Measurements from ENCODE around the gene EPS15. TPM values are rescaled to one million over a fixed set of nuclear protein-coding genes. Genes with fewer than 3 reads are reported as not detected.
"Not testable (repeated sequence)": the region's sequence is repeated elsewhere in the genome, so short reads cannot be mapped to it uniquely, and the experiment has no call there.

EPS15 gene
- total and polyA plus RNA-seq, 12 donors = 12.4 to 81.4 (median 63.0) TPM

- Histone ChIP-seq H3K27me3 (peaks cover 0 to 27% (median 7%) of the 10 kb centered on the region in 7 donors), H3K4me1 (peaks cover 3 to 48% (median 20%) of the 10 kb centered on the region in 9 donors), H3K36me3 (no peaks in the 10 kb centered on the region), H3K9me3 (no peaks in the 10 kb centered on the region), H3K27ac (peak overlapping the region in 4 of 10 donors; percentile 68 to 88 (median 69)), H3K4me3 (no peak overlapping the region)
- 77 to 80% methylated on average over 5 of the region's 5 CpGs for WGBS, 2 donors
- DNase-seq (no peak), ATAC-seq (no peak)
- intact Hi-C loops (cut with DNase I) = no loop called here
- no peak for TF ChIP-seq CTCF (IDR thresholded peaks at IDR 0.05)
Observed at GRCh38 chr1:51327386-51327785, 191.7 kb downstream of the EPS15 start.

- intact Hi-C loops (cut with DNase I) = no loop called here
- Histone ChIP-seq H3K36me3 (no peaks in the 10 kb centered on the region), H3K9me3 (no peaks in the 10 kb centered on the region), H3K27me3 (peaks cover 0 to 27% (median 7%) of the 10 kb centered on the region in 7 donors), H3K4me3 (no peak overlapping the region), H3K4me1 (peaks cover 3 to 47% (median 20%) of the 10 kb centered on the region in 9 donors), H3K27ac (peak overlapping the region in 8 of 10 donors; percentile 5 to 88 (median 65))
- DNase-seq (no peak), ATAC-seq (peak in 6 of 8 donors; percentile 8 to 51 (median 34))
- WGBS, 2 donors = 57 to 65% methylated on average over 8 of the region's 8 CpGs
- TF ChIP-seq CTCF (IDR thresholded peaks at IDR 0.05) = no peak
Observed at GRCh38 chr1:51326839-51327238, 192.2 kb downstream of the EPS15 start.

GRCh38 chr1:51325878-51326755, 192.9 kb downstream of the EPS15 start:
- ATAC-seq (peak in 7 of 8 donors; percentile 20 to 78 (median 53)), DNase-seq (peak in 1 of 2 donors; percentile 24)
- peaks cover 0 to 20% (median 6%) of the 10 kb centered on the region in 7 donors for H3K27me3 ChIP-seq
- TF ChIP-seq CTCF (IDR thresholded peaks at IDR 0.05) = no peak
- H3K36me3 ChIP-seq = no peaks in the 10 kb centered on the region
- intact Hi-C loops (cut with DNase I) = no loop called here
- peak overlapping the region in 9 of 10 donors; percentile 13 to 88 (median 62) for H3K27ac ChIP-seq
- WGBS, 2 donors = 53 to 54% methylated on average over 16 of the region's 16 CpGs
- no peak overlapping the region for H3K4me3 ChIP-seq
- H3K9me3 ChIP-seq = no peaks in the 10 kb centered on the region
- H3K4me1 ChIP-seq = peaks cover 3 to 40% (median 18%) of the 10 kb centered on the region in 9 donors

- Histone ChIP-seq H3K9me3 (no peaks in the 10 kb centered on the region), H3K27ac (peak overlapping the region in 4 of 10 donors; percentile 68 to 88 (median 69)), H3K4me3 (no peak overlapping the region), H3K4me1 (peaks cover 3 to 34% (median 13%) of the 10 kb centered on the region in 9 donors), H3K27me3 (peaks cover 0 to 13% (median 4%) of the 10 kb centered on the region in 7 donors), H3K36me3 (no peaks in the 10 kb centered on the region)
- 67 to 76% methylated on average over 1 of the region's 1 CpG for WGBS, 2 donors
- no peak for DNase-seq
- no peak for ATAC-seq
- intact Hi-C loops (cut with DNase I) = no loop called here
- no peak for TF ChIP-seq CTCF (IDR thresholded peaks at IDR 0.05)
Observed at GRCh38 chr1:51325391-51325790, 193.7 kb downstream of the EPS15 start.

- 93 to 97% methylated on average over 8 of the region's 8 CpGs for WGBS, 2 donors
- H3K36me3 ChIP-seq; H3K4me3 ChIP-seq; intact Hi-C loops (cut with DNase I); H3K9me3 ChIP-seq; ATAC-seq; DNase-seq: not testable (repeated sequence)
- Histone ChIP-seq H3K27me3 (peaks cover 0 to 13% (median 4%) of the 10 kb centered on the region in 7 donors), H3K27ac (peak overlapping the region in 1 of 10 donors; percentile 88), H3K4me1 (peaks cover 3 to 34% (median 12%) of the 10 kb centered on the region in 9 donors)
Observed at GRCh38 chr1:51325011-51325385, 194.1 kb downstream of the EPS15 start.

Data from heart right ventricle (tissue), 16 donors.